K562 (cell line): ENCODE measurements around the gene SLC39A11. TPM values are rescaled to one million over a fixed set of nuclear protein-coding genes. Genes with fewer than 3 reads are reported as not detected.

Source experiments
- ATAC-seq: fragments of 200-7000 bp; cut with Tn5 transposase; 3 replicates; pipeline ENCODE4 v1.9.1; 2020; ENCODE audit warnings: moderate library complexity
- BruUV-seq: library from RNA; stranded (reverse); fragments of 400-500 nt; replicated peaks from 2 replicates; lab custom pipeline; 2021; lab: Mats Ljungman, UMichigan
- CTCF ChIA-PET: fragments of 300-600 bp; formaldehyde crosslinking; extraction: SDS; loops from one replicate; lab custom pipeline; 2021; ENCODE audit warnings: low intra/inter-chr PET ratio; lab: Yijun Ruan, JAX
- POLR2A ChIA-PET: fragments of 300-600, 350-650 bp; sonication (Branson Sonifier 250); formaldehyde crosslinking; extraction: SDS; loops from one replicate; lab custom pipeline; 2021; ENCODE audit warnings: antibody characterized with exemption, inconsistent platforms; lab: Yijun Ruan, JAX
- DNase-seq, 4 experiments: peaks; one replicate each; pipeline versions ENCODE4 v3.0.0 to v3.0.0-alpha.2; 2011 to 2018; ENCODE audit warnings: low spot score in 3 of 4, mixed read lengths in 3 of 4; ENCODE audit errors: extremely low read depth in 1 of 4
- FAIRE-seq: peaks from 2 replicates; lab custom pipeline; 2011; peaks lifted over from hg19 to GRCh38; lab: Jason Lieb, UNC
- H2AFZ ChIP-seq: 2 replicates; pipeline ENCODE4 v1.6.0; 2011; ENCODE audit warnings: low read depth, low read length, control low read depth, inconsistent platforms
- H3K27ac ChIP-seq: fragments of 200-600 bp; 3 replicates; pipeline ENCODE4 v1.8.0; 2011; ENCODE audit warnings: low read depth, mild to moderate bottlenecking, control low read depth, inconsistent platforms, low read length, moderate library complexity, mixed read lengths; ENCODE audit errors: extremely low read depth
- H3K27me3 ChIP-seq, 2 experiments: fragments of 300-600 bp in 1 of 2; 2 replicates in 1 of 2; 3 replicates in 1 of 2; pipeline versions ENCODE4 v1.6.0 to v1.8.0; 2011; ENCODE audit warnings: inconsistent platforms in 2 of 2, low read length in 2 of 2, mild to moderate bottlenecking in 1 of 2, mixed read lengths in 1 of 2, moderate library complexity in 1 of 2; ENCODE audit not compliant: control insufficient read depth in 2 of 2, insufficient read depth in 2 of 2
- H3K36me3 ChIP-seq: fragments of 300-600 bp; 3 replicates; pipeline ENCODE4 v1.8.0; 2011; ENCODE audit warnings: mild to moderate bottlenecking, low read length, inconsistent platforms; ENCODE audit not compliant: control insufficient read depth, insufficient read depth
- H3K4me1 ChIP-seq, 2 experiments: fragments of 200-600 bp in 1 of 2; replicated peaks in 1 of 2; 2 replicates in 1 of 2; 3 replicates in 1 of 2; pipeline versions ENCODE4 v1.5.1 to v1.8.0; 2011; ENCODE audit warnings: inconsistent platforms in 2 of 2, low read length in 2 of 2, mild to moderate bottlenecking in 1 of 2, mixed read lengths in 1 of 2, moderate library complexity in 1 of 2; ENCODE audit not compliant: control insufficient read depth in 2 of 2, insufficient read depth in 2 of 2
- H3K4me2 ChIP-seq: 2 replicates; pipeline ENCODE4 v1.6.1; 2011; ENCODE audit warnings: low read length, control low read depth, inconsistent platforms, mixed read lengths; ENCODE audit not compliant: insufficient read depth
- H3K4me3 ChIP-seq: fragments of 200-600 bp; sonication (generic), shearing (Covaris generic); 2 replicates; pipeline ENCODE4 v1.5.1; 2016; ENCODE audit warnings: control low read depth, inconsistent platforms
- H3K79me2 ChIP-seq: fragments of 200-600 bp; 3 replicates; pipeline ENCODE4 v1.8.0; 2011; ENCODE audit warnings: low read length, inconsistent platforms; ENCODE audit not compliant: control insufficient read depth, insufficient read depth
- H3K9ac ChIP-seq, 2 experiments: 2 replicates each; pipeline versions ENCODE4 v1.6.0 to v1.6.1; 2011; ENCODE audit warnings: low read depth in 2 of 2, low read length in 2 of 2, control low read depth in 1 of 2, inconsistent platforms in 1 of 2, mild to moderate bottlenecking in 1 of 2, mixed read lengths in 1 of 2; ENCODE audit not compliant: insufficient read depth in 1 of 2
- H3K9me1 ChIP-seq: one replicate; pipeline ENCODE4 v1.6.0; 2011; ENCODE audit warnings: inconsistent platforms, mild to moderate bottlenecking, low read length, moderate library complexity; ENCODE audit not compliant: control insufficient read depth, insufficient read depth
- H3K9me3 ChIP-seq: replicated peaks from 2 replicates; pipeline ENCODE4 v1.5.1; 2011; ENCODE audit warnings: low read depth, low read length, inconsistent platforms; ENCODE audit not compliant: control insufficient read depth, insufficient read depth
- H4K20me1 ChIP-seq: replicated peaks from 2 replicates; pipeline ENCODE4 v1.6.1; 2011; ENCODE audit warnings: low read length, inconsistent platforms, mixed read lengths; ENCODE audit not compliant: control insufficient read depth, insufficient read depth
- CCNT2 ChIP-seq: IDR thresholded peaks from 2 replicates; pipeline ENCODE4 v1.6.1; 2011; ENCODE audit warnings: borderline replicate concordance, low read depth, mild to moderate bottlenecking, moderate library complexity, mixed read lengths, low read length; ENCODE audit not compliant: insufficient read length; ENCODE audit errors: extremely low read depth
- HLTF ChIP-seq: fragments of 450-650 bp; IDR thresholded peaks from 2 replicates; pipeline ENCODE4 v1.6.1; 2016
- PKNOX1 ChIP-seq: fragments of 450-650 bp; IDR thresholded peaks from 2 replicates; pipeline ENCODE4 v1.6.1; 2016
- SMAD1 ChIP-seq: fragments of 150-350 bp; IDR thresholded peaks from 2 replicates; pipeline ENCODE4 v1.6.1; 2014; ENCODE audit warnings: low read length, low read depth; ENCODE audit not compliant: partially characterized antibody
- TFAP4 ChIP-seq: sonication (generic); formaldehyde crosslinking; IDR thresholded peaks from 2 replicates; pipeline ENCODE4 v1.8.0; 2022; ENCODE audit warnings: missing genetic modification reagents, mild to moderate bottlenecking, moderate library complexity, borderline replicate concordance
- ZNF184 ChIP-seq: sonication (generic); formaldehyde crosslinking; IDR thresholded peaks from 2 replicates; pipeline ENCODE4 v1.5.0; 2020; ENCODE audit warnings: missing genetic modification reagents
- ZNF197 ChIP-seq: fragments of 200-800 bp; sonication (Bioruptor generic); IDR thresholded peaks from 2 replicates; pipeline ENCODE4 v1.6.1; 2016; ENCODE audit warnings: low read depth, missing genetic modification characterization, missing compliant biosample characterization
- ZNF696 ChIP-seq: fragments of 250-450 bp; sonication (Bioruptor Pico); conservative IDR thresholded peaks from 2 replicates; pipeline ENCODE4 v1.4.0; 2020; ENCODE audit warnings: mild to moderate bottlenecking, moderate library complexity
- WGBS: fragments of 100-300 bp; shearing (Covaris generic); methylation state at CpG from one replicate; pipeline ENCODE4 v1.1.6; 2016; ENCODE audit warnings: low coverage, mixed read lengths; ENCODE audit not compliant: insufficient coverage; ENCODE audit errors: missing lambda C conversion rate; 5-methylcytosine and 5-hydroxymethylcytosine counted together
- in situ Hi-C: fragments of 300-500 bp; cut with MboI; formaldehyde crosslinking; loops from 4 replicates; pipeline ENCODE4 v1.15.0; 2018; ENCODE audit warnings: inconsistent platforms, mixed read lengths
- intact Hi-C: fragments of 100-400 bp; cut with micrococcal nuclease; formaldehyde crosslinking; loops from 2 replicates; pipeline ENCODE4 v1.14.2; 2022
- polyA plus RNA-seq, 8 experiments: library from polyadenylated mRNA; depleted of rRNA in 4 of 8; stranded (reverse) in 5 of 8; unstranded in 3 of 8; fragments of >200 nt; fragmentation: Nextera tagmentation in 2 of 8; fragmentation: Illumina TruSeq in 1 of 8; extraction: Ambion mirVana in 2 of 8; extraction: Trizol in 1 of 8; gene quantifications; 2 replicates each; pipeline versions ENCODE4 v1.2.1 to v1.2.3, GENCODE V29; 2011 to 2014; ENCODE audit warnings: inconsistent platforms in 1 of 8, missing spikeins in 1 of 8
- total RNA-seq, 7 experiments: library from RNA; depleted of rRNA in 6 of 7; stranded (reverse); fragments of >200 nt in 6 of 7; fragmentation: Illumina TruSeq in 2 of 7; extraction: Trizol in 2 of 7; gene quantifications; 2 replicates each; pipeline versions ENCODE4 v1.2.1 to v1.2.3, GENCODE V29; 2011 to 2021; ENCODE audit warnings: low replicate concordance in 1 of 7

SLC39A11 gene
- total and polyA plus RNA-seq, 9 of the 15 experiments (the other 6 are each of a cell fraction or from before 2014, with no cell fraction given), result 10.5 to 26.4 (median 13.4) TPM

- Histone ChIP-seq H3K36me3 (no peaks in the 10 kb centered on the region), H3K4me1 (no peaks in the 10 kb centered on the region)
- in situ Hi-C loops, result no loop called here
- DNase-seq, result no peak
- TF ChIP-seq ZNF184 (CRISPR knock-in tag) (no peak), TFAP4 (no peak), CCNT2 (no peak), ZNF696 (no peak), ZNF197 (CRISPR knock-in tag) (no peak), SMAD1 (no peak), HLTF (no peak), PKNOX1 (no peak)
- TF ChIP-seq, all 486 proteins: peak for 0
- BruUV-seq, result no TSS peak
- no peak overlapping the region for H3K27ac ChIP-seq
- no peaks in the 10 kb centered on the region for H3K9me3 ChIP-seq
- ChIA-PET CTCF (interaction anchor here (0.5 kb wide), 1 partner anchor 42 kb away, joined by 3 read pairs; no protein-coding TSS in a partner anchor), POLR2A (no interaction called here)
- H3K9ac ChIP-seq, result no peak overlapping the region
- no peaks in the 10 kb centered on the region; a peak in 1 of 5 replicates for H3K27me3 ChIP-seq
- no peaks in the 10 kb centered on the region for H3K79me2 ChIP-seq
- H4K20me1 ChIP-seq, result peaks cover 4% of the 10 kb centered on the region; the same call in 1 of the 2 replicates
- H3K4me2 ChIP-seq, result no peak overlapping the region
- ATAC-seq (no peak), FAIRE-seq (no peak)
- H2AFZ ChIP-seq, result no peak overlapping the region
- intact Hi-C loops, result no loop called here
- H3K4me3 ChIP-seq, result no peak overlapping the region
- WGBS, result 67% methylated on average over 8 of the region's 8 CpGs
- H3K9me1 ChIP-seq, result no peaks in the 10 kb centered on the region
These were observed 137.9 kb downstream of the SLC39A11 start for GRCh38 chr17:72954579-72954978.
